ENCODE data around the gene CCDC197.

The CCDC197 gene

GRCh38 chr14:94045101-94045500, 48.0 kb downstream of the CCDC197 start:
- DNase-seq, result no peak

- DNase-seq, result no peak
Observed at GRCh38 chr14:94045563-94046345, 48.7 kb downstream of the CCDC197 start.

- DNase-seq, result no peak
Observed at GRCh38 chr14:94046696-94047250, 49.7 kb downstream of the CCDC197 start.

GRCh38 chr14:94047581-94047980, 50.5 kb downstream of the CCDC197 start:
- no peak for DNase-seq

- DNase-seq, result no peak
Observed at GRCh38 chr14:94048691-94049624, 51.9 kb downstream of the CCDC197 start.

GRCh38 chr14:94049625-94050023, 52.5 kb downstream of the CCDC197 start:
- DNase-seq, result no peak

GRCh38 chr14:94050231-94050880, 53.3 kb downstream of the CCDC197 start:
- DNase-seq, result no peak

GRCh38 chr14:94051115-94051514, 54.0 kb downstream of the CCDC197 start:
- DNase-seq, result no peak

- no peak for DNase-seq
Observed at GRCh38 chr14:94051779-94052178, 54.7 kb downstream of the CCDC197 start.

GRCh38 chr14:94052199-94052598, 55.1 kb downstream of the CCDC197 start:
- no peak for DNase-seq

GRCh38 chr14:94052662-94053061, 55.6 kb downstream of the CCDC197 start:
- DNase-seq, result no peak

- no peak for DNase-seq
Observed at GRCh38 chr14:94054401-94054800, 57.3 kb downstream of the CCDC197 start.

GRCh38 chr14:94054936-94055335, 57.8 kb downstream of the CCDC197 start:
- no peak for DNase-seq

- no peak for DNase-seq
Observed at GRCh38 chr14:94056579-94057308, 59.6 kb downstream of the CCDC197 start.

GRCh38 chr14:94058128-94058673, 61.1 kb downstream of the CCDC197 start:
- no peak for DNase-seq
